Adrenal gland (tissue), 12 donors: ENCODE results near the gene ZBTB38. TPM values are rescaled to one million over a fixed set of nuclear protein-coding genes. Genes with fewer than 3 reads are reported as not detected.

Experiments used
- DNase-seq, 7 donors: peaks; one replicate each; pipeline ENCODE4 v3.0.0-alpha.2; 2019 to 2020
- H3K27ac ChIP-seq, 5 donors: fragments of 200-600 bp; sonication (generic) in 4 of 5; 1 replicate in 3 of 5; 2 replicates in 2 of 5; pipeline versions ENCODE4 v1.5.1 to v1.8.0; 2016 to 2020; ENCODE audit warnings: mild to moderate bottlenecking in 1 of 5
- H3K27me3 ChIP-seq: fragments of 200-600 bp; 2 replicates; pipeline ENCODE4 v1.8.0; 2021
- H3K36me3 ChIP-seq, 2 donors: fragments of 200-600 bp; replicated peaks in 1 of 2; 1 replicate in 1 of 2; 2 replicates in 1 of 2; pipeline versions ENCODE4 v1.5.1 to v1.8.0; 2018 to 2022
- H3K4me1 ChIP-seq, 2 donors: fragments of 200-600 bp; replicated peaks in 1 of 2; 1 replicate in 1 of 2; 2 replicates in 1 of 2; pipeline versions ENCODE4 v1.5.1 to v1.8.0; 2018 to 2021
- H3K4me3 ChIP-seq, 4 donors: fragments of 200-600 bp; sonication (generic) in 3 of 4; one replicate each; pipeline ENCODE4 v1.5.1; 2016 to 2018
- H3K9me3 ChIP-seq, 3 donors: fragments of 200-600 bp; sonication (generic) in 1 of 3; replicated peaks in 1 of 3; 1 replicate in 2 of 3; 2 replicates in 1 of 3; pipeline versions ENCODE4 v1.5.1 to v1.8.0; 2016 to 2021
- POLR2A ChIP-seq, 2 donors: fragments of 450-650 bp; IDR thresholded peaks; one replicate each; pipeline ENCODE4 v1.6.1; 2017; ENCODE audit warnings: antibody characterized with exemption in 2 of 2, mild to moderate bottlenecking in 2 of 2, moderate library complexity in 1 of 2
- WGBS, 4 donors: extraction: QIAGEN DNeasy Blood & Tissue Kit in 2 of 4; methylation state at CpG; one replicate each; pipeline versions ENCODE4 v1.1.5 to v1.1.7; 2013 to 2017; 5-methylcytosine and 5-hydroxymethylcytosine counted together
- intact Hi-C, 2 donors: fragments of 100-400 bp; cut with DNase I; formaldehyde crosslinking; loops; one replicate each; pipeline versions ENCODE4 v1.14.1 to v1.15.0; 2022 to 2023
- polyA plus RNA-seq, 3 donors: library from polyadenylated mRNA; stranded (reverse); fragments of 200-250 nt in 2 of 3; fragments of 350-450 nt in 1 of 3; fragmentation: Illumina TruSeq in 1 of 3; extraction: RNeasy Lipid Tissue Mini Kit (QIAGEN cat#74804) in 1 of 3; gene quantifications; one replicate each; pipeline ENCODE4 v1.2.3, GENCODE V29; 2013 to 2014
- total RNA-seq, 9 donors: library from RNA; depleted of rRNA in 4 of 9; stranded (reverse); fragments of >200 nt in 4 of 9; fragments of 120-200 nt in 1 of 9; fragmentation: NEBNext Ultra II Directional in 1 of 9; extraction: Animal tissue kit (Norgen Biotek cat#: 25700) in 1 of 9; gene quantifications; one replicate each; pipeline versions ENCODE4 v1.1.0 to v1.2.4, GENCODE V29; 2013 to 2023
- TF ChIP-seq, protein P1 (sequence below), 6 experiments: fragments of 450-650 bp in 4 of 6; fragments of 200-600 bp in 2 of 6; sonication (generic) in 1 of 6; IDR thresholded peaks; 1 replicate in 5 of 6; 2 replicates in 1 of 6; pipeline versions ENCODE4 v1.5.1 to v1.8.0; 2016 to 2021; ENCODE audit warnings: antibody characterized with exemption in 6 of 6, mild to moderate bottlenecking in 2 of 6, moderate library complexity in 1 of 6
- donor health status: healthy with polysubstance abuse.
- donor health status: Bipolar disorder and iron deficiency.
- donor health status: DM: yes; HTN: yes; CAD: no.
- donor health status: DM: no; HTN: no; CAD: no.
- donor health status: DM: no; HTN: no; CAD: no.
- donor health status: DM: yes; HTN: yes; CAD: no.

ZBTB38 gene
- total and polyA plus RNA-seq, 12 donors: 12.0 to 231 (median 147) TPM

DNA sequence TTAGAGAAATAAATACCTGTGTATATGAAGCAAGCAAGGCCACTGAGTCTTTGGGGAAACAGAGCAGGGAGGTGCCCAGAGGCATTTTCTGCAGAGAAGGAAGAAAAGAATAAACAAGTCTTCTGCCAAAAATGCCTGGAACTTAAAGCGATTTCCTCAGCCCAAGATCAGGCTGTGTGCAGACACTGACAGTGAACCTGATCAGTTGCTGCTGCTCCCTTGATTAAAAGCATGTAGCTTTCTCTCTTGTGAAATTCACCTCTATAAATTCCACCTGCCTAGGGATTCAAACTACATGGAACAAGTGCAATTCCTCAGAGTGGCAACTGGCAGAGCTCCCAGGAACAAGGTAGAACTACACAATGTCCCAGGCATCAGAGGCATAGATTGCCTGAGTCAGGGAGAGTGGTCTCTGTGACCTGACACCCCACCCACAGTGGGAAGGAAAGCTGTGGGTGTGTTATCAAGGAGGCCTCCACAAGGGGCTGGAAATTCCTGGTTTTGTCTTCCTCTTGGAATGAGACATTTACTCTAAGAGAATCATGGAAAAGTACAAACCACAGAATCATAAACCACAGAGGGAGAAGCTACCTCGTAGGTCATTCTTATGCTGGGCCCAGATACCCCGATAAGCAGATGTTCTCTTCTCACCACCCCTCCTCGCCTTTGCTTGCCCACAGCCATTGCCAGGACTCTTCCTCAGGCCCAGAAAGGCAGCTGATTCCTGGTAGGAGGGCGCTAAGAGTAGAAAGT, 1.8 kb upstream of the ZBTB38 start:
- WGBS, 4 donors: 71 to 77% (median 73%) methylated on average over 4 to 5 of the region's 5 CpGs
- peak in 6 of 7 donors; percentile 19 to 70 (median 42) for DNase-seq
- intact Hi-C loops: no loop called here
- H3K27me3 ChIP-seq: no peaks in the 10 kb centered on the region
- TF ChIP-seq, protein P1, sequence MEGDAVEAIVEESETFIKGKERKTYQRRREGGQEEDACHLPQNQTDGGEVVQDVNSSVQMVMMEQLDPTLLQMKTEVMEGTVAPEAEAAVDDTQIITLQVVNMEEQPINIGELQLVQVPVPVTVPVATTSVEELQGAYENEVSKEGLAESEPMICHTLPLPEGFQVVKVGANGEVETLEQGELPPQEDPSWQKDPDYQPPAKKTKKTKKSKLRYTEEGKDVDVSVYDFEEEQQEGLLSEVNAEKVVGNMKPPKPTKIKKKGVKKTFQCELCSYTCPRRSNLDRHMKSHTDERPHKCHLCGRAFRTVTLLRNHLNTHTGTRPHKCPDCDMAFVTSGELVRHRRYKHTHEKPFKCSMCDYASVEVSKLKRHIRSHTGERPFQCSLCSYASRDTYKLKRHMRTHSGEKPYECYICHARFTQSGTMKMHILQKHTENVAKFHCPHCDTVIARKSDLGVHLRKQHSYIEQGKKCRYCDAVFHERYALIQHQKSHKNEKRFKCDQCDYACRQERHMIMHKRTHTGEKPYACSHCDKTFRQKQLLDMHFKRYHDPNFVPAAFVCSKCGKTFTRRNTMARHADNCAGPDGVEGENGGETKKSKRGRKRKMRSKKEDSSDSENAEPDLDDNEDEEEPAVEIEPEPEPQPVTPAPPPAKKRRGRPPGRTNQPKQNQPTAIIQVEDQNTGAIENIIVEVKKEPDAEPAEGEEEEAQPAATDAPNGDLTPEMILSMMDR (IDR thresholded peaks at IDR 0.05): peak in 1 of 6 experiments; percentile 5
- no peak for TF ChIP-seq POLR2A (IDR thresholded peaks at IDR 0.05)
- H3K27ac ChIP-seq: peak overlapping the region; percentile 82 to 99 (median 89)
- H3K4me3 ChIP-seq: no peak overlapping the region
- no peaks in the 10 kb centered on the region for H3K36me3 ChIP-seq
- H3K4me1 ChIP-seq: peaks cover 44 to 47% of the 10 kb centered on the region in 2 donors
- peaks cover 0 to 5% (median 0%) of the 10 kb centered on the region in 3 donors for H3K9me3 ChIP-seq

- peaks cover 0 to 5% (median 0%) of the 10 kb centered on the region in 3 donors for H3K9me3 ChIP-seq
- peaks cover 51% of the 10 kb centered on the region in 2 donors for H3K4me1 ChIP-seq
- 88 to 96% (median 93%) methylated on average over 12 of the region's 12 CpGs for WGBS, 4 donors
- TF ChIP-seq, protein P1 (IDR thresholded peaks at IDR 0.05): no peak
- TF ChIP-seq POLR2A (IDR thresholded peaks at IDR 0.05): no peak
- H3K36me3 ChIP-seq: no peaks in the 10 kb centered on the region
- peak overlapping the region; percentile 82 to 99 (median 89) for H3K27ac ChIP-seq
- DNase-seq: no peak
- no peak overlapping the region for H3K4me3 ChIP-seq
- intact Hi-C loops: no loop called here
- H3K27me3 ChIP-seq: no peaks in the 10 kb centered on the region
Observed at GRCh38 chr3:141367038-141367730, 1.1 kb upstream of the ZBTB38 start.

DNA sequence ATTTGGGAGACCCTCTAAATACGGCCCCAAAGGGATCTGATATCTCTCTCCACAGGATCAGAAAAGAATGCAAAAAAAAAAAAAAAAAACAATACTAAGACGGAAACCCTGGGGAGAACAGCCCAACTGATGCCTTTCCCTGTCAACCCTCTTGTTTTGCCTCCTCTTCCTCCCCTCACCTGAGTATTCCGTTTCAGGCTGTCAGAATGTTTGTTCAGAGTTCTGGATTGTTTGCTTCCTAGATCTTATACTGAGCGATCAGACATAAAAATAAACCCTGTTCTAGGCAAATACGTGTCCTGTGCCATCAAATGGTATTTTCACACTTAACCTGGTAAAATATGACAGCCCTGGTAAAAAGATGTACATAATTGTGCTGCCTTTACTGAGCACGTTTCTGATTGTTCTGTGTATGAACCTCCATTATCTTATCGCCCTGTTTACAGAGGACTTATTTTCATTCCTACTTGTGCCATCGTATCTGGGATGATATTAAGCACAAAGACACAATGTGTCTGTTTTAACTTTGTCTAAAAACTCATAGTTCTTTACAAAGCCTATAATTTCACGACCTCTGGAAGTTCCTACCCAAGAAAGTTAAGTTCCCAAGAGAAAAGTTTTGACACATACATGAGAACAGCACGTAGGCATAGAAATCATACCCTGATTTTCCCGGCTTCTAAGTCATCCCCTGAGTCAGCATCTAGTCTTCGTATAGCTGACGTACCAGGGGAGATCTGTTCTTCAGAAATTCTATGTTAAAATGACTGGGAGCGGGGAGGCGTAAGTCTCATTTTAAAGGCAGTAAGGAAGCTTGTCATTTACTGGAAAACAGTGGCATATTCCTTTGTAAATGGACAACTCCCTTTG, 856 bp downstream of the ZBTB38 start:
- TF ChIP-seq, protein P1 (IDR thresholded peaks at IDR 0.05): no peak
- no peak for TF ChIP-seq POLR2A (IDR thresholded peaks at IDR 0.05)
- intact Hi-C loops: no loop called here
- peaks cover 51 to 56% of the 10 kb centered on the region in 2 donors for H3K4me1 ChIP-seq
- H3K27ac ChIP-seq: peak overlapping the region; percentile 82 to 99 (median 89)
- no peaks in the 10 kb centered on the region for H3K36me3 ChIP-seq
- H3K4me3 ChIP-seq: peak overlapping the region in 1 of 4 donors; percentile 45
- no peaks in the 10 kb centered on the region for H3K9me3 ChIP-seq
- no peaks in the 10 kb centered on the region for H3K27me3 ChIP-seq
- 59 to 79% (median 63%) methylated on average over 14 to 15 of the region's 15 CpGs for WGBS, 4 donors
- no peak for DNase-seq
